Chondrocyte (in vitro differentiated cells): ENCODE measurements around the gene MDFIC2. TPM values are rescaled to one million over a fixed set of nuclear protein-coding genes. Genes with fewer than 3 reads are reported as not detected.
"Not testable (repeated sequence)": the region's sequence is repeated elsewhere in the genome, so short reads cannot be mapped to it uniquely, and the experiment has no call there.

Experiments
- DNase-seq: peaks from one replicate; pipeline ENCODE4 v3.0.0; 2021; ENCODE audit warnings: mixed read lengths, low spot score
- H3K27ac Mint-ChIP-seq: one replicate; pipeline ENCODE4 v1.8.0; 2021; ENCODE audit warnings: mild to moderate bottlenecking, moderate library complexity, mixed read lengths; ENCODE audit not compliant: unreplicated experiment
- H3K27me3 Mint-ChIP-seq: 2 replicates; pipeline ENCODE4 v1.8.0; 2021; ENCODE audit warnings: low read depth, mixed read lengths
- H3K36me3 Mint-ChIP-seq: 2 replicates; pipeline ENCODE4 v1.8.0; 2021; ENCODE audit warnings: low read depth, mixed read lengths
- H3K4me1 Mint-ChIP-seq: 2 replicates; pipeline ENCODE4 v1.8.0; 2021; ENCODE audit warnings: low read depth, mild to moderate bottlenecking, mixed read lengths
- H3K4me3 Mint-ChIP-seq: one replicate; pipeline ENCODE4 v1.8.0; 2021; ENCODE audit warnings: mild to moderate bottlenecking, moderate library complexity, mixed read lengths; ENCODE audit not compliant: unreplicated experiment
- H3K9me3 Mint-ChIP-seq: 2 replicates; pipeline ENCODE4 v1.8.0; 2021; ENCODE audit warnings: low read depth, mixed read lengths
- total RNA-seq: library from RNA; stranded (reverse); gene quantifications from 3 replicates; pipeline ENCODE4 v1.2.1, GENCODE V29; 2021
- TF ChIP-seq, protein P1 (sequence below): fragments of 200-600 bp; sonication (generic); IDR thresholded peaks from 2 replicates; pipeline ENCODE4 v1.5.0; 2021; ENCODE audit warnings: antibody characterized with exemption, mild to moderate bottlenecking, moderate library complexity

MDFIC2 gene
- total RNA-seq, 1 donor from 2014 or later = not detected

DNA sequence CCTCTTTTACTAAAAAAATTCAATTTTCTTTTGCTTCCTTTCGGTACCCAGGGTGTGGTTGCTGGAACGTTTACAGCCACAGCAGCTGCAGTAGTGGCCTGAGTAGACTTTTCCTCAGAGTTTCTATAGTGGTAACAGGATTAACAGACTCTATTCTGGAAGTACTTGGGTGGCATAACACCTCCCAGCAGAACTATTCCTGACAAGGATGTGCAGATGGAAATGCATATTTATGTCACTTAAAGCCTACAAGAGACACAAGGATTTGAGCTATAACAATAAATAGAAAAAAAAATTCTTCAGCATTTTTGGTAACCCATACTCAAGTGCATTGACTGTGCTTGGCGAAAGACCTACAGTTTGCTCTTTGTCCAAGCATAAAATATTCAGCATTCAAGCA lies 94.0 kb downstream of the MDFIC2 start:
- Mint-ChIP-seq H3K4me1 (peaks cover 4% of the 10 kb centered on the region), H3K27me3 (peaks cover 22% of the 10 kb centered on the region), H3K4me3 (no peak overlapping the region), H3K27ac (no peak overlapping the region), H3K9me3 (peaks cover 5% of the 10 kb centered on the region), H3K36me3 (no peaks in the 10 kb centered on the region)
- no peak for DNase-seq
- TF ChIP-seq, protein P1, sequence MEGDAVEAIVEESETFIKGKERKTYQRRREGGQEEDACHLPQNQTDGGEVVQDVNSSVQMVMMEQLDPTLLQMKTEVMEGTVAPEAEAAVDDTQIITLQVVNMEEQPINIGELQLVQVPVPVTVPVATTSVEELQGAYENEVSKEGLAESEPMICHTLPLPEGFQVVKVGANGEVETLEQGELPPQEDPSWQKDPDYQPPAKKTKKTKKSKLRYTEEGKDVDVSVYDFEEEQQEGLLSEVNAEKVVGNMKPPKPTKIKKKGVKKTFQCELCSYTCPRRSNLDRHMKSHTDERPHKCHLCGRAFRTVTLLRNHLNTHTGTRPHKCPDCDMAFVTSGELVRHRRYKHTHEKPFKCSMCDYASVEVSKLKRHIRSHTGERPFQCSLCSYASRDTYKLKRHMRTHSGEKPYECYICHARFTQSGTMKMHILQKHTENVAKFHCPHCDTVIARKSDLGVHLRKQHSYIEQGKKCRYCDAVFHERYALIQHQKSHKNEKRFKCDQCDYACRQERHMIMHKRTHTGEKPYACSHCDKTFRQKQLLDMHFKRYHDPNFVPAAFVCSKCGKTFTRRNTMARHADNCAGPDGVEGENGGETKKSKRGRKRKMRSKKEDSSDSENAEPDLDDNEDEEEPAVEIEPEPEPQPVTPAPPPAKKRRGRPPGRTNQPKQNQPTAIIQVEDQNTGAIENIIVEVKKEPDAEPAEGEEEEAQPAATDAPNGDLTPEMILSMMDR = no peak

DNA sequence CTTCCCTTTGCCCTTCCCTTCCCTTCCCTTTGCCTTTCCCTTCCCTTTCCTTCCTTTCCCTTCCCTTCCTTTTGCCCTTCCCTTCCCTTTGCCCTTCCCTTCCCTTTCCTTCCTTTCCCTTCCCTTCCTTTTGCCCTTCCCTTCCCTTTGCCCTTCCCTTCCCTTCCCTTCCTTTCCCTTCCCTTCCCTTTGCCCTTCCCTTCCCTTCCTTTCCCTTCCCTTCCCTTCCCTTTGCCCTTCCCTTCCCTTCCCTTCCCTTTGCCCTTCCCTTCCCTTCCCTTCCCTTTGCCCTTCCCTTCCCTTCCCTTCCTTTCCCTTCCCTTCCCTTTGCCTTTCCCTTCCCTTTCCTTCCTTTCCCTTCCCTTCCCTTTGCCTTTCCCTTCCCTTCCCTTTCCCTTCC lies 101.2 kb downstream of the MDFIC2 start:
- H3K27ac Mint-ChIP-seq, H3K9me3 Mint-ChIP-seq, H3K4me3 Mint-ChIP-seq, DNase-seq, H3K36me3 Mint-ChIP-seq, H3K4me1 Mint-ChIP-seq: not testable (repeated sequence)
- peaks cover 32% of the 10 kb centered on the region for H3K27me3 Mint-ChIP-seq

DNA sequence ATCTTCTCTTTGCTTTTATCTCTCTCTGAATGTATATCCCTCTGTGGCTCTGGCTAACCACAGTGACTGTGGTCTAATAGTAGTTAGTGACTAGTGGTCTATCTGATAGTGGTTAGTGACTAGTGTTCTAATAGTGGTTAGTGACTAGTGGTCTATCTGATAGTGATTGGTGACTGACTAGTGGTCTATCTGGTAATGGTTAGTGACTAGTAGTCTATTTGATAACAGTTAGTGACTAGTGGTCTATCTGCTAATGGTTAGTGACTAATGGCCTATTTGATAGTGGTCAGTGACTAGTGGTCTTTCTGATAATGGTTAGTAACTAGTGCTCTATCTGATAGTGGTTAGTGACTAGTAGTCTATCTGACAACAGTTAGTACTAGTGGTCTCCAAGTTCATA lies 110.5 kb downstream of the MDFIC2 start:
- H3K4me3 Mint-ChIP-seq = no peak overlapping the region
- H3K9me3 Mint-ChIP-seq = peaks cover 3% of the 10 kb centered on the region
- no peaks in the 10 kb centered on the region for H3K4me1 Mint-ChIP-seq
- no peaks in the 10 kb centered on the region for H3K36me3 Mint-ChIP-seq
- H3K27ac Mint-ChIP-seq = no peak overlapping the region
- DNase-seq = no peak
- TF ChIP-seq, protein P1 = no peak
- H3K27me3 Mint-ChIP-seq = peaks cover 50% of the 10 kb centered on the region

DNA sequence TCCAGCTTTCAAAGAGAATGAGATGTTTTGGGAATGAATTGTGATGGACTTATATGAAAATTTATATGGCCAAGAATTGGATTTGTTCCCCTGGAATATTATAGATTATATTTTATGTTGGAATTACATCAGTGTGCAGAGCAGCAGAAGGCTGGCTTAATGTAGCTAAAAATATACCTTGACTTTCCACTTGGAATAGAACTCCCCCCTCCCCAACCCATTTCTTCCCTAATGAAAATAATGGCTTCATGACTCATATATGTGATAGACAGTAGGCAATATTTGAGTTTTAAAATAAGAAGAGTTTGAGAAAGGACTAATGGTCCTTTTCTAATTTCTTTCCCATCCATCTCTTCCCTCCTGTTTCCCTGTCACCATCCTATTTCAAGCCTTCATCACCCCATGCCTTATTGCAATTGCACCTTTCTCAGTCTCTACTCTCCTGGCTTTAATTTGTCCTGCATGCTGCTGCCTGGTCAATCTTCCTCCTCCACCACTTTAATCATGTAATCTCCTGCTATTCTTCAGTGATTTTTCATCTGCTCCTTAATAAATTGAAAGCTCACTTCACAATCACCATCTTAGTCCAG lies 122.5 kb downstream of the MDFIC2 start:
- Mint-ChIP-seq H3K4me3 (no peak overlapping the region), H3K27me3 (peaks cover 21% of the 10 kb centered on the region), H3K27ac (no peak overlapping the region), H3K9me3 (no peaks in the 10 kb centered on the region), H3K36me3 (no peaks in the 10 kb centered on the region), H3K4me1 (peaks cover 7% of the 10 kb centered on the region)
- TF ChIP-seq, protein P1 = no peak
- DNase-seq = no peak

DNA sequence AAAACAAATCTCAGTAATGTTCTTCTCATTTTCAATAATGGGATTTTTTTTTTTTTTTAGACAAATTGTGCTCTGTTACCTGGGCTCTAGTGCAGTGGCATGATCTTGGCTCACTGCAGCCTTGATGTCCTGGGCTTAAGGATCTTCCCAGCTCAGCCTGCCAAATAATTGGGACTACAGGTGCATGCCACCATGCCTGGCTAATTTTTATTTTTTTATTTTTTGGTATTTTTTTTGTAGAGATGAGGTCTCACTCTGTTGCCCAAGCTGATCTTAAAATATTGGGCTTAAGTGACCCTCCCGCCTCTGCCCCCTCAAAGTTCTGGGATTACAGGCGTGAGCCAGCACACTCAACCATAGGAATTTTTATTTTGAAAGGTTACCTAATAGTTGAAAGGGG lies 126.2 kb downstream of the MDFIC2 start:
- Mint-ChIP-seq H3K27me3 (peaks cover 37% of the 10 kb centered on the region), H3K27ac (no peak overlapping the region), H3K4me1 (peaks cover 7% of the 10 kb centered on the region), H3K36me3 (peaks cover 2% of the 10 kb centered on the region), H3K9me3 (no peaks in the 10 kb centered on the region), H3K4me3 (no peak overlapping the region)
- TF ChIP-seq, protein P1 = no peak
- DNase-seq = no peak

DNA sequence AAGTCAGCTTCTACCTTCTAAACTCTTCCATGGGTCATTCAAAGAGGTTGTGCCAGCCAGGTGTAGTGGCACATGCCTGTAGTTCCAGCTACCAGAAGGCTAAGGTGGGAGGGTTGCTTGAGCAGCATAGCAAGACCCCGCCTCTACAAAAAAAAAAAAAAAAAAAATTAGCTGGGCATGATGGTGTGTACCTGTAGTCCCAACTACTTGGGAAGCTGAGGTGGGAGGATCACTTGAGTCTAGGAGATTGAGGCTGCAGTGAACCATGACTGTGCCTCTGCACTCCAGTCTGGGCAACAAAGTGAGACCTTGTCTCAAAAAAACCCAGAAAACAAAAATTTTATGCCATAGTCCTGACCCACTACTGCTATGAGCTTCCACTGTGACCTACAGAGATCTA lies 126.8 kb downstream of the MDFIC2 start:
- Mint-ChIP-seq H3K27me3 (peaks cover 37% of the 10 kb centered on the region), H3K4me1 (peaks cover 7% of the 10 kb centered on the region), H3K9me3 (no peaks in the 10 kb centered on the region), H3K27ac (no peak overlapping the region), H3K36me3 (peaks cover 2% of the 10 kb centered on the region), H3K4me3 (no peak overlapping the region)
- TF ChIP-seq, protein P1 = no peak
- no peak for DNase-seq
